Common myeloid progenitor, CD34-positive (primary cell): ENCODE results near the gene FBXW12.
"Not testable (repeated sequence)": the region's sequence is repeated elsewhere in the genome, so short reads cannot be mapped to it uniquely, and the experiment has no call there.

ENCODE experiments used
- CTCF ChIA-PET: fragments of 350-600 bp; sonication (Branson Sonifier 250); formaldehyde crosslinking; loops from one replicate; lab custom pipeline; 2021; ENCODE audit warnings: antibody characterized with exemption; lab: Charles Lee
- POLR2A ChIA-PET: fragments of 350-600 bp; sonication (Branson Sonifier 250); formaldehyde crosslinking; loops from one replicate; lab custom pipeline; 2021; ENCODE audit warnings: antibody characterized with exemption; lab: Charles Lee
- DNase-seq, 3 donors: peaks; one replicate each; pipeline versions ENCODE4 v3.0.0 to v3.0.0-alpha.2; 2013
- H3K27ac ChIP-seq, 2 experiments: 1 replicate in 1 of 2; 2 replicates in 1 of 2; pipeline ENCODE4 v1.7.0; 2013; ENCODE audit warnings: inconsistent platforms in 2 of 2, low read length in 2 of 2, mild to moderate bottlenecking in 2 of 2, low read depth in 1 of 2, moderate library complexity in 1 of 2; ENCODE audit not compliant: severe bottlenecking in 2 of 2, insufficient read depth in 1 of 2, poor library complexity in 1 of 2
- H3K27me3 ChIP-seq, 5 experiments: replicated peaks in 2 of 5; 1 replicate in 3 of 5; 2 replicates in 2 of 5; pipeline versions ENCODE4 v1.6.1 to v1.7.0; 2013; ENCODE audit warnings: low read length in 4 of 5, mild to moderate bottlenecking in 2 of 5, moderate library complexity in 2 of 5, inconsistent platforms in 1 of 5; ENCODE audit not compliant: insufficient read depth in 5 of 5, control insufficient read depth in 4 of 5
- H3K36me3 ChIP-seq, 4 experiments: 1 replicate in 2 of 4; 2 replicates in 2 of 4; pipeline versions ENCODE4 v1.6.1 to v1.7.0; 2013; ENCODE audit warnings: low read length in 3 of 4, control low read depth in 1 of 4, mild to moderate bottlenecking in 1 of 4; ENCODE audit not compliant: control insufficient read depth in 4 of 4, insufficient read depth in 4 of 4
- H3K4me1 ChIP-seq, 4 experiments: 1 replicate in 3 of 4; 2 replicates in 1 of 4; pipeline versions ENCODE4 v1.6.1 to v1.7.1; 2013; ENCODE audit warnings: low read length in 3 of 4, mild to moderate bottlenecking in 3 of 4, control low read depth in 1 of 4, inconsistent platforms in 1 of 4, moderate library complexity in 1 of 4; ENCODE audit not compliant: control insufficient read depth in 4 of 4, insufficient read depth in 4 of 4; ENCODE audit errors: control extremely low read depth in 1 of 4
- H3K4me3 ChIP-seq, 7 experiments: 1 replicate in 4 of 7; 2 replicates in 3 of 7; pipeline versions ENCODE4 v1.5.1 to v1.7.0; 2013; ENCODE audit warnings: mild to moderate bottlenecking in 7 of 7, low read length in 6 of 7, moderate library complexity in 6 of 7, inconsistent platforms in 2 of 7, low read depth in 2 of 7, control low read depth in 1 of 7; ENCODE audit not compliant: insufficient read depth in 4 of 7, control insufficient read depth in 1 of 7; ENCODE audit errors: extremely low read depth in 1 of 7
- H3K9me3 ChIP-seq, 5 experiments: 1 replicate in 4 of 5; 2 replicates in 1 of 5; pipeline versions ENCODE4 v1.6.1 to v1.7.1; 2013; ENCODE audit warnings: low read length in 4 of 5, mild to moderate bottlenecking in 2 of 5, inconsistent platforms in 1 of 5, low read depth in 1 of 5, moderate library complexity in 1 of 5; ENCODE audit not compliant: control insufficient read depth in 4 of 5, insufficient read depth in 2 of 5; ENCODE audit errors: control extremely low read depth in 1 of 5
- WGBS: methylation state at CpG from one replicate; pipeline ENCODE4 v1.1.5; 2013; ENCODE audit not compliant: insufficient coverage; 5-methylcytosine and 5-hydroxymethylcytosine counted together

The FBXW12 gene

DNA sequence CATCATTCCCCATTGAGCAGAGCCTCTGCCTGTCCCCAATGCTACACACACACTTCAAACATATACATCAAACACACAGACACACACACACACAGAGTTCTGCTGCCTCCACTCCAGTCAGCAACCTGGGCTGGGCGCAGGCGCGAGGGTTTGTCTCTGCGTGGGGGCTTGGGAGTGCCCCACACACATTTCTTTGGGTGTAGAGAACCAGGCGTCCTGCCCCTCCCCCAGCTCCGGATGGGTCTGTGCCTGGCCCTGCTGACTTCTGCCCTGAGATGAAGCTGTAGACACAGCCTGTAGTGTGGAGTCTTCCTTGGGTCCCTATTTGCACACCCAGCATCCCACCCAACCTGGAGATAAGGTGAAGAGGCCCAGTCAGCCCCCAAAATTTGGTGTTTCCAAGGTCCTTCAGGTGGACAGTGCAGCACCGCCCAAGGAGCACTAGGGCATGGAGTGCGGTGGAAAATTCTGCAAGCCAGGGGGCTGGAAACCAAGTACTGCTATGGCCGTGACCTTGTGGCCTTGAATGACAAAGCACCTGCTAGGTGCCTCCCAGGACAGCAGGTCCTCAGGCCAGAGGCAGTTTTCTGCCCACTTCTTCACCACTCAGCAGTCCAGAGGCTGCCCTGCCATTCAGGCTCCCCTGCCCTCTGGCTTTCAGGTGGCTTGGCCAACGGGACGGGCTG is 26.8 kb downstream of the FBXW12 start:
- H3K27ac ChIP-seq = no peak overlapping the region
- no peak for DNase-seq
- 95% methylated on average over 8 of the region's 11 CpGs for WGBS
- H3K4me3 ChIP-seq = no peak overlapping the region
- H3K36me3 ChIP-seq = peaks cover 0 to under 1% (median 0%) of the 10 kb centered on the region in 4 experiments
- no peaks in the 10 kb centered on the region for H3K27me3 ChIP-seq
- CTCF ChIA-PET = interaction anchor here (2.3 to 7.4 kb wide), 4 partner anchors 36 to 160 kb away, joined by 10 to 137 read pairs (median 30); partner anchors contain the start of genes CCDC51 and TMA7
- POLR2A ChIA-PET = interaction anchor here (0.6 kb wide), 1 partner anchor 120 kb away, joined by 4 read pairs; no protein-coding TSS in a partner anchor
- no peaks in the 10 kb centered on the region for H3K9me3 ChIP-seq
- H3K4me1 ChIP-seq = peaks cover 0 to 6% (median 4%) of the 10 kb centered on the region in 4 experiments

DNA sequence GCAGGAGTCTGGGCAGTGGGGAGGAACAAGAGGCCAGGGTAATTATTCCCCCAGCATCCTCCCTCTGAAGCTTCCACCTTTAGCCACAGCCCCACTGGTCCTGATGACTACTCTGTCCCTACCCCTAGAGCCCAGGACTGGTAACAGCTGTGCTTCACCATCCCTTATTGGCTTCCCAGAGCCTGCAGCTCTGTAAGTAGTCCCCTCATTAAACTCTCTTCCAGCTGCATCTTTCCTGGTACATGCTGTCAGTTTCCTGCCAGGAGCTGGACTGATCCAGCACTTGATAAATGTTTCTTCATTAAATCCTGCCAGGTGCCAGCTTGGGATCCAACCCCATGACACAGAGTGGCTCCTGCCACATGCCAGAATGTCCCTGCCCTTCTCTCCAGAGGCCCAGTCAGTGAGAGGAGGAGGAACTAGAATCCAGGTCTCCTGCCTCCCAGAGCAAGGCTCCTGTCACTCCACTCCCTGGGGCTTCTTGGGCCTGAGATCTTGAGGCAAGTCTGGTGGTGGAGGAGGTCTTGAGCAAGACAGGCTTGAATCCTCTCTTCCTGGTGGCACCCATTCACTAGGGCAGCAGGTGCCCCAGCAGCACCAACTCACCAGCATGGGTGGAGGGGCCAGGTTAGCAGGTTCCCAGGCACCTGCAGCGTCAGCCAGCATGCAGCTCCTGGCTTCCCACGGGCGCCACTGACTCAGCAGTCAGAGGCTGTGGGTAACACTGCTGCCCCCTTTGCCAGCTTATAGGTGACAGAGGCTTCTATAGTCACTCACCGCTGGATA is 27.6 kb downstream of the FBXW12 start:
- peak; percentile 11 to 46 (median 42) for DNase-seq
- CTCF ChIA-PET = interaction anchor here (0.8 to 7.4 kb wide), 14 partner anchors 11 to 288 kb away, joined by 3 to 137 read pairs (median 4); partner anchors contain the start of genes ATRIP, CCDC51 and TMA7
- no peaks in the 10 kb centered on the region for H3K27me3 ChIP-seq
- peaks cover 0 to 4% (median 2%) of the 10 kb centered on the region in 4 experiments for H3K36me3 ChIP-seq
- WGBS = 55% methylated on average over 3 of the region's 4 CpGs
- no peak overlapping the region for H3K4me3 ChIP-seq
- H3K4me1 ChIP-seq = peaks cover 0 to 6% (median 4%) of the 10 kb centered on the region in 4 experiments
- no peaks in the 10 kb centered on the region for H3K9me3 ChIP-seq
- POLR2A ChIA-PET = no interaction called here
- no peak overlapping the region for H3K27ac ChIP-seq

DNA sequence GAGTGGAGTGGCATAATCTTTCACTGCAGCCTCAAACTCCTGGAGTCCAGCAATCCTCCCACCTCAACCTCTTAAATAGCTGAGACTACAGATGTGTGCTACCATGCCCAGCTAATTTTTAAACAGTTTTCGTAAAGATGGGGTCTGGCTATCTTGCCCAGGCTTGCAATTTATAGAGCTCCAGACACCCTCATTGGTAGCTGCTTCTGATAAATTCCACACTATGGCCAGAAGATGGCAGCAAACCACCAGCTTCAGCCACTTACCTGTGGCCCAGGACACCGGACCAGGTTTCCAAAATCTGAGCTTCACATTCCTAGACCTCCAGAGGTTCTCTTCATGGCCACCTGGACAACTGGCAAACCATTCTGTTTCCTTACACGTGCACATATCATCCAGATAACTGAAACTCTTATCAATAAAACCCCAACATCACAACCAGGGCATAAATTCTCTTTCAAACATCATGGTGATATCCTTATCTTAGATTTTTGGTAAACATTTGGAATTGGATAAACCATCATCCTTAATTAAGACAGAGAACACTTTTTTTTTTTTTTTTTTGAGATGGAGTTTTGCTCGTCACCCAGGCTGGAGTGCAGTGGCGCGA is 28.9 kb downstream of the FBXW12 start:
- ChIA-PET POLR2A (interaction anchor here (1.3 kb wide), 1 partner anchor 35 kb away, joined by 8 read pairs; no protein-coding TSS in a partner anchor), CTCF (interaction anchor here (0.5 to 7.4 kb wide), 37 partner anchors 9 to 1091 kb away, joined by 3 to 137 read pairs (median 4); partner anchors contain the start of genes ATRIP, CCDC51 and TMA7)
- peak; percentile 67 to 79 (median 72) for DNase-seq
- H3K27me3 ChIP-seq = no peaks in the 10 kb centered on the region
- no peak overlapping the region for H3K4me3 ChIP-seq
- H3K9me3 ChIP-seq = no peaks in the 10 kb centered on the region
- peaks cover 0 to 5% (median 2%) of the 10 kb centered on the region in 4 experiments for H3K36me3 ChIP-seq
- WGBS = 29% methylated on average over 2 of the region's 6 CpGs
- peaks cover 0 to 6% (median 4%) of the 10 kb centered on the region in 4 experiments for H3K4me1 ChIP-seq
- H3K27ac ChIP-seq = no peak overlapping the region

DNA sequence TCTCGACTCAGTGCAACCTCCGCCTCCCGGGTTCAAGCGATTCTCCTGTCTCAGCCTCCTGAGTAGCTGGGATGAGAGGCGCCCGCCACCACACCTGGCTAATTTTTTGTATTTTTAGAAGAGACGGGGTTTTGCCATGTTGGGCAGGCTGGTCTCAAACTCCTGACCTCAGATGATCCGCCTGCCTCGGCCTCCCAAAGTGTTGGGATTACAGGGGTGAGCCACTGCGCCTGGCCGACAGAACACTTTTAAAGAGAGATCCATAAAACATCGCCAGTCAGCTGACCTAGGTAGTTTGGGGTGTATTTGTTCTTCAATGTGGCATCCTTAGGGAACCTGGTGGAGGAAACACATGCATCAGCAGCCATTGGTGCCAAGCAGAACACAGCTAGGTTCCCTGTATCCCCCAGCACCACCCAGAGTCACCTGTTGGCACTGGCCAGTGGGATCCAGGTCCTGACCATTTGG is 29.4 kb downstream of the FBXW12 start:
- POLR2A ChIA-PET = interaction anchor here (1.3 kb wide), 1 partner anchor 35 kb away, joined by 8 read pairs; no protein-coding TSS in a partner anchor
- not testable (repeated sequence) for H3K4me1 ChIP-seq, DNase-seq, H3K27me3 ChIP-seq, H3K36me3 ChIP-seq, H3K4me3 ChIP-seq, H3K9me3 ChIP-seq, H3K27ac ChIP-seq
- CTCF ChIA-PET = interaction anchor here (0.5 to 7.4 kb wide), 30 partner anchors 8 to 1090 kb away, joined by 3 to 137 read pairs (median 4); partner anchors contain the start of genes ATRIP, CCDC51 and TMA7
- WGBS = 80% methylated on average over 1 of the region's 12 CpGs

DNA sequence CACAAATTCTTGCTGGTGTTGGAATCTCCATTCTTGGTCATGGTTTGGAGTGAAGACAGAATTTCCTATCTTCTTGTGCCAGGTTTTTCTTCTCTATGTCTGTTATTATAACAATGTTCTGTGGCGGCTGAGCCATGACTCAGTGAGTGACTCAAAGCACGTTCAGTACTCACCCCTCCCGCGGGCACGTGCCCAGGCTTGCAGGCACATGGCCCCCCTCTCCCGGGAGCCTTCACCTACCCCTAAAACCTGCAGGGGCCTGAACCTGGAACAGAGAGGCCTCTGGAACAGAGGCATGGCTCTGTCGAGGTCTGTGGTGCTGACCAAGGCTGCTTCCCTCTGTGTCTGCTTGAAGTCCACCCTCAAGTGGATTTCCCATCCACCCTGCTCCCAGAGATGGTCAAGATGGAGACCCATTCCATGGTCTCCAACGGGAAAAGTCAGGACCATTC is 30.3 kb downstream of the FBXW12 start:
- WGBS = 95% methylated on average over 6 of the region's 8 CpGs
- peaks cover 0 to 5% (median 2%) of the 10 kb centered on the region in 4 experiments for H3K36me3 ChIP-seq
- ChIA-PET POLR2A (no interaction called here), CTCF (interaction anchor here (0.7 to 7.4 kb wide), 9 partner anchors 32 to 157 kb away, joined by 3 to 137 read pairs (median 3); no protein-coding TSS in a partner anchor)
- no peaks in the 10 kb centered on the region for H3K27me3 ChIP-seq
- DNase-seq = no peak
- no peaks in the 10 kb centered on the region for H3K9me3 ChIP-seq
- no peak overlapping the region for H3K27ac ChIP-seq
- H3K4me3 ChIP-seq = no peak overlapping the region
- peaks cover 0 to 5% (median 4%) of the 10 kb centered on the region in 4 experiments for H3K4me1 ChIP-seq

DNA sequence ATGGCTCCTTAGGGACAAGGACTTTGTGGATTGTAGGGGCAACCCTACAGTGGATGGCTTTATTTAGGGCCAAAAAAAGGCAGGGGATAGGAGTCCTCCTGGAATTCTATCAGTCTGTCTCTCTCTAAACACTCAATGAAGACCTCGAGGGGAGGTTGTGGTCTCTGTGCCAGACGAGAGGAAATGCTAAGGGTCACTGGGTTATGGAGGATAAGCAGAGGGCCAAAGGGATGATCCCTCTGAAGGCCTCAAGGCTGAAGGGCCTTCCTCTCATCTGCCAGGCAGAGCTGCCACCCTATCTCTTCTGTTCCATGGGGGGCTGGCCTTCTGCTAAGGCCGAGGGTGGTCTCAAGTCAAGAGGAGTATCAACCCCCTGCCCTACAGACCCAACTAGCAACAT is 30.9 kb downstream of the FBXW12 start:
- DNase-seq = no peak
- H3K4me3 ChIP-seq = no peak overlapping the region
- H3K4me1 ChIP-seq = no peaks in the 10 kb centered on the region
- H3K27ac ChIP-seq = no peak overlapping the region
- POLR2A ChIA-PET = no interaction called here
- H3K27me3 ChIP-seq = no peaks in the 10 kb centered on the region
- no CpG with 5 or more reads among the region's 3 CpGs for WGBS
- H3K36me3 ChIP-seq = peaks cover 0 to 5% (median 2%) of the 10 kb centered on the region in 4 experiments
- CTCF ChIA-PET = interaction anchor here (0.7 to 7.4 kb wide), 5 partner anchors 31 to 146 kb away, joined by 3 to 137 read pairs (median 3); no protein-coding TSS in a partner anchor
- no peaks in the 10 kb centered on the region for H3K9me3 ChIP-seq
